Measurements from ENCODE around the gene ADAMTSL5. TPM values are rescaled to one million over a fixed set of nuclear protein-coding genes. Genes with fewer than 3 reads are reported as not detected.

ADAMTSL5 gene
- total and polyA plus RNA-seq, 9 of the 15 experiments (the other 6 are each of a cell fraction or from before 2014, with no cell fraction given) = 1.0 to 11.6 (median 4.1) TPM

GRCh38 chr19:1533510-1534150 lies 20.8 kb upstream of the ADAMTSL5 start (continued):
- TF ChIP-seq, protein P1, sequence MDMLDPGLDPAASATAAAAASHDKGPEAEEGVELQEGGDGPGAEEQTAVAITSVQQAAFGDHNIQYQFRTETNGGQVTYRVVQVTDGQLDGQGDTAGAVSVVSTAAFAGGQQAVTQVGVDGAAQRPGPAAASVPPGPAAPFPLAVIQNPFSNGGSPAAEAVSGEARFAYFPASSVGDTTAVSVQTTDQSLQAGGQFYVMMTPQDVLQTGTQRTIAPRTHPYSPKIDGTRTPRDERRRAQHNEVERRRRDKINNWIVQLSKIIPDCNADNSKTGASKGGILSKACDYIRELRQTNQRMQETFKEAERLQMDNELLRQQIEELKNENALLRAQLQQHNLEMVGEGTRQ (CRISPR knock-in tag; IDR thresholded peaks at IDR 0.05) = peak; percentile 57
- TF ChIP-seq, protein P2, sequence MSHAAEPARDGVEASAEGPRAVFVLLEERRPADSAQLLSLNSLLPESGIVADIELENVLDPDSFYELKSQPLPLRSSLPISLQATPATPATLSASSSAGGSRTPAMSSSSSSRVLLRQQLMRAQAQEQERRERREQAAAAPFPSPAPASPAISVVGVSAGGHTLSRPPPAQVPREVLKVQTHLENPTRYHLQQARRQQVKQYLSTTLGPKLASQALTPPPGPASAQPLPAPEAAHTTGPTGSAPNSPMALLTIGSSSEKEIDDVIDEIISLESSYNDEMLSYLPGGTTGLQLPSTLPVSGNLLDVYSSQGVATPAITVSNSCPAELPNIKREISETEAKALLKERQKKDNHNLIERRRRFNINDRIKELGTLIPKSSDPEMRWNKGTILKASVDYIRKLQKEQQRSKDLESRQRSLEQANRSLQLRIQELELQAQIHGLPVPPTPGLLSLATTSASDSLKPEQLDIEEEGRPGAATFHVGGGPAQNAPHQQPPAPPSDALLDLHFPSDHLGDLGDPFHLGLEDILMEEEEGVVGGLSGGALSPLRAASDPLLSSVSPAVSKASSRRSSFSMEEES (CRISPR knock-in tag; IDR thresholded peaks at IDR 0.05) = peak; percentile 30; the same call in 1 of the 2 replicates
- TF ChIP-seq ILF3 (IDR thresholded peaks at IDR 0.05; ENCODE audit: borderline replicate concordance) = no peak
- TF ChIP-seq KLF10 (CRISPR knock-in tag; IDR thresholded peaks at IDR 0.05) = no peak
- no peak for TF ChIP-seq NFE2 (IDR thresholded peaks at IDR 0.05; ENCODE audit: low read depth)

DNA sequence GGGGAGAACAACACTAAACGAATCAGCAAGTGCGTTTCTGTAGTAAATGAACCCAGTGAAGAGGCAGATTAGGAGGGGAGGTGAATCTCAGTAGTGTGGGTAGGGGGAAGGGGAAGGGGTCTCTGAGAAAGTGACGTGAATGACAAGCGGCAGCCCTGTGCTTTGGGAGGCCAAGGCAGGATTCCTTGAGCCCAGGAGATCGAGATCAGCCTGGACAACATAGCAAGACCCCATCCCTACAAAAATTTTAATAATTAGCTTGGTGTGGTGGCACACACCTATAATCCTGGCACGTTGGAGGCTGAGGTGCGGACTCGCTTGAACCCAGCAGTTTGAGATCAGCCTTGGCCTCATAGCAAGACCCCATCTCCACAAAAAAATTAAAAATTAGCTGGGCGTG lies 19.2 kb upstream of the ADAMTSL5 start:
- in situ Hi-C loops (cut with MboI) = no loop called here
- Histone ChIP-seq H3K36me3 (ENCODE audit: control insufficient read depth, insufficient read depth, low read length) (no peaks in the 10 kb centered on the region), H3K9me3 (replicated peaks; ENCODE audit: control insufficient read depth, insufficient read depth, low read depth, low read length) (no peaks in the 10 kb centered on the region), H3K9me1 (ENCODE audit: control insufficient read depth, insufficient read depth, low read length) (no peaks in the 10 kb centered on the region), H3K4me1 (replicated peaks in 1 of 2; ENCODE audit: control insufficient read depth in 2 of 2, insufficient read depth in 2 of 2, low read length in 2 of 2) (peaks cover 0 to 22% of the 10 kb centered on the region in 2 experiments; a peak in 2 of 5 replicates), H3K4me3 (no peak overlapping the region), H3K27me3 (ENCODE audit: control insufficient read depth in 2 of 2, insufficient read depth in 2 of 2, low read length in 2 of 2) (peaks cover 9 to 27% of the 10 kb centered on the region in 2 experiments; a peak in 2 of 5 replicates), H3K4me2 (ENCODE audit: insufficient read depth, low read length) (no peak overlapping the region), H3K27ac (ENCODE audit: extremely low read depth, low read depth, low read length) (no peak overlapping the region), H3K9ac (ENCODE audit: insufficient read depth in 1 of 2, low read depth in 2 of 2, low read length in 2 of 2) (no peak overlapping the region), H3K79me2 (ENCODE audit: control insufficient read depth, insufficient read depth, low read length) (no peaks in the 10 kb centered on the region), H2AFZ (ENCODE audit: low read depth, low read length) (no peak overlapping the region), H4K20me1 (replicated peaks; ENCODE audit: control insufficient read depth, insufficient read depth, low read length) (no peaks in the 10 kb centered on the region)
- DNase-seq (ENCODE audit: extremely low read depth in 1 of 4, low spot score in 3 of 4) (no peak), ATAC-seq (no peak), FAIRE-seq (no peak)
- no TSS peak for BruUV-seq (replicated peaks)
- POLR2A ChIA-PET = interaction anchor here (0.5 to 0.6 kb wide), 2 partner anchors 266 to 333 kb away, joined by 3 read pairs; no protein-coding TSS in a partner anchor
- CTCF ChIA-PET (ENCODE audit: low intra/inter-chr PET ratio) = interaction anchor here (0.6 kb wide), 1 partner anchor 1123 kb away, joined by 3 read pairs; no protein-coding TSS in a partner anchor
- 21% methylated on average over 6 of the region's 9 CpGs for WGBS (ENCODE audit: insufficient coverage, low coverage, missing lambda C conversion rate)
- intact Hi-C loops (cut with micrococcal nuclease) = no loop called here
- peak; percentile 51; the same call in 1 of the 2 replicates for TF ChIP-seq BCOR (IDR thresholded peaks at IDR 0.05)
- peak; percentile 96 for TF ChIP-seq ZNF121 (CRISPR knock-in tag; conservative IDR thresholded peaks at IDR 0.05)
- TF ChIP-seq ARHGAP35 (IDR thresholded peaks at IDR 0.05; ENCODE audit: partially characterized antibody) = no peak
- TF ChIP-seq ZNF134 (CRISPR knock-in tag; conservative IDR thresholded peaks at IDR 0.05) = no peak
- peak; percentile 36 for TF ChIP-seq RBM25 (IDR thresholded peaks at IDR 0.05; ENCODE audit: low read depth, low read length, severe bottlenecking)
